NCI-H1092 treated with DMSO at 0.1 percent for 48 hours (cell line): Measurements from ENCODE around the gene HMGXB3.
"Not testable (repeated sequence)": the region's sequence is repeated elsewhere in the genome, so short reads cannot be mapped to it uniquely, and the experiment has no call there.

Experiments
- DNase-seq: peaks from one replicate; lab custom pipeline; 2025; lab: John Stamatoyannopoulos, UW

The HMGXB3 gene

GRCh38 chr5:150021491-150022157 is 21.1 kb downstream of the HMGXB3 start:
- DNase-seq, result no peak

GRCh38 chr5:150022158-150022531 is 21.6 kb downstream of the HMGXB3 start:
- DNase-seq, result no peak

- no peak for DNase-seq
These were observed 22.1 kb downstream of the HMGXB3 start for GRCh38 chr5:150022681-150023080.

- no peak for DNase-seq
These were observed 22.6 kb downstream of the HMGXB3 start for GRCh38 chr5:150023136-150023535.

GRCh38 chr5:150024346-150024984 is 23.9 kb downstream of the HMGXB3 start:
- DNase-seq, result no peak

GRCh38 chr5:150026682-150027172 is 26.2 kb downstream of the HMGXB3 start:
- DNase-seq, result no peak

GRCh38 chr5:150028047-150028446 is 27.5 kb downstream of the HMGXB3 start:
- DNase-seq, result not testable (repeated sequence)

GRCh38 chr5:150033334-150033733 is 32.8 kb downstream of the HMGXB3 start:
- DNase-seq, result no peak

GRCh38 chr5:150034662-150035061 is 34.1 kb downstream of the HMGXB3 start:
- DNase-seq, result no peak

- DNase-seq, result no peak
These were observed 34.8 kb downstream of the HMGXB3 start for GRCh38 chr5:150035139-150035895.

- no peak for DNase-seq
These were observed 36.0 kb downstream of the HMGXB3 start for GRCh38 chr5:150036513-150036912.

- DNase-seq, result no peak
These were observed 38.0 kb downstream of the HMGXB3 start for GRCh38 chr5:150038547-150038946.

- no peak for DNase-seq
These were observed 41.9 kb downstream of the HMGXB3 start for GRCh38 chr5:150042459-150042858.

GRCh38 chr5:150043657-150044328 is 43.3 kb downstream of the HMGXB3 start:
- no peak for DNase-seq

GRCh38 chr5:150044329-150044681 is 43.8 kb downstream of the HMGXB3 start:
- DNase-seq, result no peak

GRCh38 chr5:150044712-150045111 is 44.2 kb downstream of the HMGXB3 start:
- DNase-seq, result no peak

GRCh38 chr5:150045549-150045948 is 45.0 kb downstream of the HMGXB3 start:
- no peak for DNase-seq

GRCh38 chr5:150046031-150046430 is 45.5 kb downstream of the HMGXB3 start:
- DNase-seq, result no peak

- not testable (repeated sequence) for DNase-seq
These were observed 49.8 kb downstream of the HMGXB3 start for GRCh38 chr5:150050172-150050811.

GRCh38 chr5:150051657-150052195 is 51.2 kb downstream of the HMGXB3 start:
- DNase-seq, result no peak

- DNase-seq, result no peak
These were observed 51.9 kb downstream of the HMGXB3 start for GRCh38 chr5:150052226-150052955.
